GM23248 (cell line): ENCODE measurements around the gene CYBC1. TPM values are rescaled to one million over a fixed set of nuclear protein-coding genes. Genes with fewer than 3 reads are reported as not detected.
A peak's percentile ranks its signal among the peaks of the same experiment; 100 is the strongest.
"Not testable (repeated sequence)": the region's sequence is repeated elsewhere in the genome, so short reads cannot be mapped to it uniquely, and the experiment has no call there.

Experiments used
- DNase-seq: peaks from one replicate; pipeline ENCODE4 v3.0.0-alpha.2; 2015
- H2AFZ ChIP-seq: fragments of 200-600 bp; sonication (generic); 2 replicates; pipeline ENCODE4 v1.6.1; 2016; ENCODE audit warnings: antibody characterized with exemption
- H3F3A ChIP-seq: fragments of 200-600 bp; sonication (generic); 2 replicates; pipeline ENCODE4 v1.6.1; 2016; ENCODE audit warnings: mild to moderate bottlenecking, antibody characterized with exemption, mixed run types; ENCODE audit not compliant: insufficient read depth
- H3K27ac ChIP-seq: fragments of 200-600 bp; sonication (generic); 2 replicates; pipeline ENCODE4 v1.5.1; 2016; ENCODE audit warnings: mild to moderate bottlenecking
- H3K27me3 ChIP-seq: fragments of 200-600 bp; sonication (generic); replicated peaks from 2 replicates; pipeline ENCODE4 v1.6.1; 2016; ENCODE audit warnings: mild to moderate bottlenecking; ENCODE audit not compliant: insufficient read depth
- H3K36me3 ChIP-seq: fragments of 200-600 bp; sonication (generic); 2 replicates; pipeline ENCODE4 v1.6.1; 2016; ENCODE audit warnings: low read depth, mild to moderate bottlenecking
- H3K4me1 ChIP-seq: fragments of 200-600 bp; sonication (generic); 2 replicates; pipeline ENCODE4 v1.6.1; 2016; ENCODE audit warnings: mild to moderate bottlenecking; ENCODE audit not compliant: insufficient read depth
- H3K4me2 ChIP-seq: fragments of 200-600 bp; sonication (generic); one replicate; pipeline ENCODE4 v1.6.1; 2016; ENCODE audit warnings: mild to moderate bottlenecking; ENCODE audit not compliant: unreplicated experiment
- H3K4me3 ChIP-seq: fragments of 200-600 bp; sonication (generic); 2 replicates; pipeline ENCODE4 v1.5.1; 2016; ENCODE audit warnings: mild to moderate bottlenecking
- H3K79me2 ChIP-seq: fragments of 200-600 bp; sonication (generic); 2 replicates; pipeline ENCODE4 v1.6.1; 2016; ENCODE audit warnings: mild to moderate bottlenecking; ENCODE audit not compliant: insufficient read depth
- H3K9ac ChIP-seq: fragments of 200-600 bp; sonication (generic); 2 replicates; pipeline ENCODE4 v1.6.1; 2016; ENCODE audit warnings: mild to moderate bottlenecking
- H3K9me2 ChIP-seq: fragments of 200-600 bp; sonication (generic); 2 replicates; pipeline ENCODE4 v1.6.1; 2016; ENCODE audit warnings: mixed run types, mild to moderate bottlenecking, moderate library complexity; ENCODE audit not compliant: insufficient read depth
- H3K9me3 ChIP-seq: fragments of 200-600 bp; sonication (generic); one replicate; pipeline ENCODE4 v1.6.1; 2017; ENCODE audit warnings: low read depth
- H4K20me1 ChIP-seq: fragments of 200-600 bp; sonication (generic); 2 replicates; pipeline ENCODE4 v1.6.0; 2016; ENCODE audit not compliant: insufficient read depth
- EZH2 ChIP-seq: fragments of 200-600 bp; sonication (generic); IDR thresholded peaks from 2 replicates; pipeline ENCODE4 v1.6.1; 2018; ENCODE audit warnings: antibody characterized with exemption, mild to moderate bottlenecking; ENCODE audit not compliant: insufficient read depth, poor library complexity, severe bottlenecking
- EZH2phosphoT487 ChIP-seq: fragments of 200-600 bp; sonication (generic); IDR thresholded peaks from 2 replicates; pipeline ENCODE4 v1.6.1; 2018; ENCODE audit warnings: antibody characterized with exemption, moderate library complexity, mild to moderate bottlenecking, low read depth; ENCODE audit not compliant: insufficient read depth
- WGBS, 2 experiments: methylation state at CpG; one replicate each; pipeline ENCODE4 v1.1.6; 2015 to 2017; ENCODE audit warnings: low lambda C conversion rate in 2 of 2, low coverage in 1 of 2; ENCODE audit errors: missing lambda C conversion rate in 2 of 2; 5-methylcytosine and 5-hydroxymethylcytosine counted together
- in situ Hi-C: fragments of 300-500 bp; cut with MboI; formaldehyde crosslinking; loops from 2 replicates; pipeline ENCODE4 v1.15.0; 2020
- polyA plus RNA-seq: library from polyadenylated mRNA; unstranded; fragments of >200 nt; fragmentation: Nextera tagmentation; extraction: Ambion mirVana; gene quantifications from 2 replicates; pipeline ENCODE4 v1.2.1, GENCODE V29; 2016
- total RNA-seq: library from RNA; depleted of rRNA; stranded (reverse); fragments of >200 nt; shearing (Covaris generic); gene quantifications from 2 replicates; pipeline ENCODE4 v1.2.3, GENCODE V29; 2014

Gene CYBC1
- total and polyA plus RNA-seq, 2 experiments from 2014 or later, result 58.3 to 66.5 TPM

DNA sequence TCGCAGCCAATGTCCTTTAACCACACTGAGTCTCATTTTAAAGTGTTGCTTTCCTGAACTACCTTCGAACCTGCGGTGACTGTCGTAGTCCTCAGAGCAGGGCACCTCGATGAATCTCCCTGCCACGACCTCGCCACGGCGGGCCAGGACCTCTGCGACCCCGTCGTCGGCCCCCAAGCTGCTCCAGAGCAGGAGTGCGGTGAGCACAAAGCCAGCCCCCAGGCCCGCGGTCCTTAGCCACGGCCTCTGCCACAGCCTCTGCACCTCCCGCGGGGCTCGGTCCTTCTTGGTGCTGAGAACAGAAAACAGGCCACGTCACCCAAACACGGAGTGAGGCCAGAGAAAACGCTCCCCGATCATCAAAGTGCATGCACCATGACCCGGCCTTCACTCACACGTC is 35.2 kb downstream of the CYBC1 start:
- Histone ChIP-seq H3K9me3 (no peaks in the 10 kb centered on the region), H3K27ac (no peak overlapping the region), H3K4me1 (peaks cover 8% of the 10 kb centered on the region; the same call in 1 of the 2 replicates), H4K20me1 (no peaks in the 10 kb centered on the region), H3K36me3 (no peaks in the 10 kb centered on the region), H3K4me2 (no peak overlapping the region), H3K27me3 (no peaks in the 10 kb centered on the region), H3K9ac (no peak overlapping the region), H3K4me3 (no peak overlapping the region), H3K9me2 (no peaks in the 10 kb centered on the region), H3K79me2 (no peaks in the 10 kb centered on the region), H3F3A (no peaks in the 10 kb centered on the region), H2AFZ (no peak overlapping the region)
- in situ Hi-C loops, result loop anchor here (10.0 kb wide), 1 partner anchor 61 kb away; the partner anchor contains the start of gene TEX19
- TF ChIP-seq EZH2phosphoT487 (no peak), EZH2 (no peak)
- no peak for DNase-seq
- WGBS, 2 experiments, result 82 to 83% methylated on average over 25 to 26 of the region's 26 CpGs

DNA sequence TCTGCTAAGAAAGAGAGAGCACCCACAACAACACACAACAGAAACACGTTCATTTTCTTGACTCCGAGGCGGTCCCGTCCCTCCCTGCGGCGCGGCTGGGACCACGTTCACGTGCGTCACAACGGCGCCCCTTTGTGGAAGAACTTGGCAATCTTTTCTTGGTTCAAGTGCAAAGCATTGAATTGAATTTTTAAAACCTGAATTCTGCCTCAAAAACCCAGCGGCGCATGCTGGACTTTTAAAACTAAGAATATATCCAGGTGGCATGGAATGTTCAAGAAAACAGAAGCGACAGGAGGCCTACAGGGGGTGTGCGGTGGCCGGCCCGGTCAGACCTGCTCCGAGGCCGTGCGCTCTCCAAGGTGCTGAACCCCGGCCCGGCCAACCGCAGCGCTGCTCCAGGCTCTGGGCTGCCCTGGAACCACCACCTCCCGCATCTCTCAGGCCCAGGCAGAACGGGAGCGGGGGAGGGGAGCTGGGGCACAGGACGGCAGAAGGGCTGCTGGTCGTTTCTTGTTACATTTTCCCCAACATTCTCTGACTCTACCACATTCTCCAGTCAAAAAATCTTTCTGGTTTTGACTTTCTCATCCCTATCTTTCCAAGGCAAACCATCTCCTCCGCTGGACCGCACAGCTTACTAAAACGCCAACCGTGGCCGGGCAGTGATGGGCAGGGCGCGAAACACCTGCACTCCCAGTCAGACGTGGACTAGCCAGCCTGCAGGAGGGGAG is 35.8 kb downstream of the CYBC1 start:
- TF ChIP-seq EZH2phosphoT487 (no peak), EZH2 (no peak)
- no peaks in the 10 kb centered on the region for H3K79me2 ChIP-seq
- no peak overlapping the region for H3K27ac ChIP-seq
- H3K27me3 ChIP-seq, result no peaks in the 10 kb centered on the region
- H3K4me1 ChIP-seq, result peaks cover 7% of the 10 kb centered on the region; the same call in 1 of the 2 replicates
- H2AFZ ChIP-seq, result no peak overlapping the region
- H3K36me3 ChIP-seq, result no peaks in the 10 kb centered on the region
- no peak overlapping the region for H3K4me3 ChIP-seq
- peak overlapping the region; percentile 52 for H3K4me2 ChIP-seq
- DNase-seq, result peak; percentile 84
- no peaks in the 10 kb centered on the region for H4K20me1 ChIP-seq
- H3K9me3 ChIP-seq, result no peaks in the 10 kb centered on the region
- H3K9me2 ChIP-seq, result no peaks in the 10 kb centered on the region
- in situ Hi-C loops, result loop anchor here (10.0 kb wide), 1 partner anchor 60 kb away; the partner anchor contains the start of gene TEX19
- H3F3A ChIP-seq, result no peaks in the 10 kb centered on the region
- no peak overlapping the region for H3K9ac ChIP-seq
- 20 to 21% methylated on average over 38 of the region's 38 CpGs for WGBS, 2 experiments

DNA sequence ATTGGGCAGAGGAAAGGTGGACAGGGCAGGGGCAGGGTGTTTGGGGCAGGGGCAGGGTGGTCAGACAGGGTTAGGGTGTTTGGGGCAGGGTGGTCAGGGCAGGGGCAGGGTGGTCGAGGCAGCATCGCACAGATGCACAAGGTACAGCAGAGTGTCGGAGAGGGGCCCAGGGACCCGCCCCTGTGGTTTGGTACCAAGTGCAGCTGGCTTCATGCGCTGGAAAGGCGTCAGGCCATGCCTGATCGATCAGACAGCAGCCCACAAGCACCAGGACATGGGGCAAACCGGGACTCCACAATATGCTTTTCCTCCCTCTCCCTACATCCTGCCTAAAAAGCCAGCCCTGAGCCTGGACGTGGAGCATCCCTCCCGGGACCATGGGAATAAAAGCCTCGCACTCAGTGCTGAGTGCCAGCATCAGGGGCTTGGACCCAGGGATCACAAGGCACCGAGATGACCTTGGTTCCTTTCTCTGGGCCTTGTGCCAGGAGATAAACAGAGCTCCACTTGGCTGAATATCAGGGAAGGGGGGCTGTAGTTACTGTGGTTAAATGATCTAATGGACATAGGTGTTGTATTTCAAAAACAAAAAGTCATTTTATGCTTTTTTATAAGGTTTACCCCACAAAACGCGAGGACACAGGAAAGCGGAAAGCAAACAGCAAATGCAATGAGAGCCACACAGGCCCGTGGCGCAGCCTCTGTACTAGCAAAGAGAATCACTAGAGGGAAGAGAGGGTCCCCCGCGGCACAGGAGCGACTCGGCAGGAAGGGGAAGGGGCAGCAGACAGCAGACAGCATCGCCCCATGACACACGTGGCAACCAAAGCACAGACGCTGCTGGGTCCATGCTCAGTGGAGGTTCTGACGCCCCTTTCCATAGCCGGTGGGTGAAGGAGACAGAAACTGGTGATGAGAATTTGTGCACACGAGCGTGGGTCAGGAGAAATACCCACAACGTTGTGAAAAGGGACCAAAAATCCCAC is 37.7 kb downstream of the CYBC1 start:
- no peak overlapping the region for H3K4me2 ChIP-seq
- no peak for TF ChIP-seq EZH2phosphoT487
- no peaks in the 10 kb centered on the region for H3K9me3 ChIP-seq
- no peak overlapping the region for H3K9ac ChIP-seq
- no peak overlapping the region for H3K4me3 ChIP-seq
- DNase-seq, result no peak
- no peaks in the 10 kb centered on the region for H3K9me2 ChIP-seq
- no peak overlapping the region for H2AFZ ChIP-seq
- no peaks in the 10 kb centered on the region for H3K27me3 ChIP-seq
- H3K4me1 ChIP-seq, result no peaks in the 10 kb centered on the region
- H4K20me1 ChIP-seq, result no peaks in the 10 kb centered on the region
- WGBS, 2 experiments, result 90% methylated on average over 26 to 29 of the region's 29 CpGs
- in situ Hi-C loops, result loop anchor here (10.0 kb wide), 1 partner anchor 58 kb away; the partner anchor contains the start of gene TEX19
- H3K36me3 ChIP-seq, result no peaks in the 10 kb centered on the region
- H3K27ac ChIP-seq, result no peak overlapping the region
- H3F3A ChIP-seq, result no peaks in the 10 kb centered on the region
- no peaks in the 10 kb centered on the region for H3K79me2 ChIP-seq

DNA sequence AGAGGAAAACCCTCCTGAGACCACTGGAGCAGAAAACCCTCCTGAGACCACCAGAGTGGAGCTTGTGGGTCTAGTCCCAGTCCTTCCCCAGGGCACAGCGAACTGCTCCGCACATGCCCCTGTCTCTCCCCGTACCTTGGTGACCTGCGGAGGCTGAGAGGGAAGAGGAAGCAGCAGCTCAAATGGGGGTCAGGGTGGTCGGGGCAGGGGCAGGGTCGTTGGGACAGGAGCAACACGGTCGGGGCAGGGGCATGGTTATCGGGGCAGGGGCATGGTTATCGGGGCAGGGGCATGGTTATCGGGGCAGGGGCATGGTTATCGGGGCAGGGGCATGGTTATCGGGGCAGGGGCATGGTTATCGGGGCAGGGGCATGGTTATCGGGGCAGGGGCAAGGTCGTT is 38.5 kb downstream of the CYBC1 start:
- not testable (repeated sequence) for DNase-seq, H3K9me3 ChIP-seq, H2AFZ ChIP-seq, H3K36me3 ChIP-seq, H3K27ac ChIP-seq, H3K9ac ChIP-seq, H3K27me3 ChIP-seq, H3K79me2 ChIP-seq, H3K4me1 ChIP-seq, H3K4me3 ChIP-seq, H3K9me2 ChIP-seq, H3K4me2 ChIP-seq, H3F3A ChIP-seq, H4K20me1 ChIP-seq
- in situ Hi-C loops, result loop anchor here (10.0 kb wide), 1 partner anchor 57 kb away; the partner anchor contains the start of gene TEX19
- WGBS, 2 experiments, result 82 to 86% methylated on average over 7 to 16 of the region's 16 CpGs
